Measurements from ENCODE around the gene PHF21B.

Gene PHF21B

DNA sequence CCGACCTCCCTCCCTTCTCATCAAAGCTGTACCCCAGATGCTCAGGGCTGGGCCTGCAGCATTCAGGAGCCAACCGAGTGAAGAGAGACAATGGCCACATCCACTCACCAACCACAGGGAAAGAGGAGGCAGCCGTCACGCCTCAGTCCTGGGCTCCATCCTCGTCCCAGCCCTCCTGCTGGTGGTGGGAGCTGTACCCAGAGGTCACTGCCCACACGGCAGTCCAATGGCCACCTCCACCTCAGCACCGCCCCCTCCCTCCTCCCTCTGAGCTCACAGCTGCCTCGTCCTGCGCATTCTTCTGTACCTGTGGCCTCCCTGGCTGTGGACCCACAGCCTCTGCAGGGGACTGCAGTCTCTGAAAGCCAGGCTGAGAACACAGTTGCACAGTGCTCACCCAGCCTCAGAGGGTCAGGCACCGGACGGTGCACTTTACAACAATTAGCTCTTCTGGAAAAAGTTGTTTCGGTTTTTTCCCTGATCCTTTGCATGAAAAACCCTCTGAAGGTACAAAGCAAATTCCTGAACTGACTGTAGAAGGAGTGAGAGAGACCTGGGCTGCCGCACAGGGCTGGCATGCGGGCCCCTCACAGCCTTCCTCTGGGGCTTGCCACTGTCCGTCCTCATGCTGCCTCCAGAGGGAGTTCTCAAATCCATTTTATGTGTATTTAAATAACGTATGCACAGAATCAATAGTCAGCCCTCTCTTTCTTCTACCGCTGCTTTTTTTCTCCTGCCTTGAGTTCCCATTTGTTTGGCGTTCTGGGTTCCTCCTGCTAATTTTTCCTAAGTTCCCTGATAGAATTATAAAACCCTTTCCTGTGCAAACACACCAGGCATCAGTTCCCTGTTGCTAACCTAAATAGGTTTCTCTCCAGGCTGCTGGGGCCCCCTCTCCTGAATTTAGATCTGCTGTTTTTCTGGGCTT lies 52.7 kb downstream of the PHF21B start:
- no peak for DNase-seq (ENCODE audit: low read depth)

DNA sequence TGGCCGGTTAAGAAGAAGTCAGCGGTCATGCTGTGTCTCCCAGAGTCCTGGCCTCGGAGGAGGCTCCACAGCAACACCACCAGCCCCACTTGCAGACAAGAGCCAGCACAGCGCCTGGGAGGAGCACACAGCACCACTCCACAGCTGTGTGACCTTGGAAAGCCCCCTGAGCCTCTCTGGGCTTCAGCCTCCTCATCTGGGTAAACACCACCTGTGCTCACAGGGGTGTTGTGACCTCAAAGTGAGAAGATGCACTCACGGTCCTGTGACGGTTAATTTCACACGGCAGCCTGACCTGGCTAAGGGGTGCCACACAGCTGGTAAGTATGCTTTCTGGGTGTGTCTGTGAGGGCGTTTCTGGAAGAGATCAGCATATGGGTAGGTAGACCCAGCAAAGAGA lies 54.7 kb downstream of the PHF21B start:
- no peak for DNase-seq (ENCODE audit: low read depth)

- DNase-seq (ENCODE audit: low read depth) = no peak
These were observed 55.7 kb downstream of the PHF21B start for GRCh38 chr22:44954149-44954548.

- no peak for DNase-seq (ENCODE audit: low read depth)
These were observed 56.7 kb downstream of the PHF21B start for GRCh38 chr22:44952863-44953746.

DNA sequence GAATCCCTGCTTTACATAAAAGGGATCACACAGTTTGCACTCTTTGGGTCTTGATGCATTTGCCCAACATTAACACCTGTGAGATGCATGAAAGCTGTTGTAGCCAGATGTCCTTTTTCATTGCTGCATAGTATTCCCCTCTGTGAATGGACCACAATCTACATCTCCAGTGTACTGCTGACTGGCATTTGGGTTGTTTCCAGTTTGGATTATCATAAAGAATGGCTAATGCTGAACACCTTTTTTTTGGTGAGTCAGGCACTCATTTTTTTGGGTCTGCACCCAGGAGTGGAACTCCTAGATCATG lies 58.3 kb downstream of the PHF21B start:
- no peak for DNase-seq (ENCODE audit: low read depth)

- no peak for DNase-seq (ENCODE audit: low read depth)
These were observed 58.8 kb downstream of the PHF21B start for GRCh38 chr22:44950806-44951509.

DNA sequence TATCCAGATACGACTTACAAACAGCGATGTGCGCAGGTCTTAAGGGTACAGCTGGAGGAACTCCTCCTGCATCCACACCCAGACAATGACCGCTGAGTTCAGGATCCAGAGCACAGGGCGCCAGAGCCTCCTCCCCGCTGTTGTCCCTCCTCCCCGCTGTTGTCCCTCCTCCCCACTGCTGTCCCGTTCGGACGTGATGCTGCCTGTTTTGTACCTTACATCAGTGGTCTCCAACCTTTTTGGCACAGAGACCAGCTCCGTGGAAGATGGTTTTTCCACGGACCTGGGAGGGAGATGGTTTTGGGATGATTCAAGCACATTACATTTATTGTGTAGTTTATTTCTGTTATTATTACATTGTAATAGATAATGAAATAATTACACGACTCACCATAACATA lies 62.0 kb downstream of the PHF21B start:
- DNase-seq (ENCODE audit: low read depth) = no peak

- DNase-seq (ENCODE audit: low read depth) = no peak
These were observed 62.8 kb downstream of the PHF21B start for GRCh38 chr22:44947049-44947448.

- no peak for DNase-seq (ENCODE audit: low read depth)
These were observed 64.8 kb downstream of the PHF21B start for GRCh38 chr22:44944883-44945601.

DNA sequence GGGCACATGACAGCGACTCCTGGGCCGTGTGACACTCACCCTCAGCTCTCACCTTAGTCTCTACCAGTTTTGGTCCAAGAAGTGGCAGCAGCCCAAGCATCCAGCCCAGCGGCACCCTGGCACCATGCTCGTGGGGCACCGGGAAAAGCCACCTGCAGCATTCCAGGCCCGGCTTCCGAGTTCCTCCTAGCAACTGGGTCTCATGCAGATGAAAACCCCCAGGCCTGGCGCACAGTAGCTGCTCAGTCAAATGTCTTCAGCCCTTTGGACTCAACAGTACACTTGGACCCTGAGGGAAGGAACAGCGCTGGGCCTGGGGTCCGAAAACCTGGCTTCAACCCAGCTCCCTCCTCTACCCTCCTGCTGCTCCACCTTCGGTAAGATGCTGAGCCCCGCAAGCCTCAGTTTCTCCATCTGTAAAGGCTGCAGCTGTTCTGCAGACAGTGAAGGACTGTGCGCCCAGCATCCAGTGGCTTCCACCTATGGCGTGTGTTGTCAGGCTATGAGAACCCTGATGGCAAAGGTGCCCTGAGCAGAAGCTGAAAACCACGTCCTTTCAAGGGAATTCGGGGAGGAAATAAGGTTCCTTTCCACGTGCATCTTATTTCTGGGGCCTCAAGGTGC lies 66.0 kb downstream of the PHF21B start:
- DNase-seq (ENCODE audit: low read depth) = no peak

- DNase-seq (ENCODE audit: low read depth) = no peak
These were observed 66.7 kb downstream of the PHF21B start for GRCh38 chr22:44942979-44943700.

DNA sequence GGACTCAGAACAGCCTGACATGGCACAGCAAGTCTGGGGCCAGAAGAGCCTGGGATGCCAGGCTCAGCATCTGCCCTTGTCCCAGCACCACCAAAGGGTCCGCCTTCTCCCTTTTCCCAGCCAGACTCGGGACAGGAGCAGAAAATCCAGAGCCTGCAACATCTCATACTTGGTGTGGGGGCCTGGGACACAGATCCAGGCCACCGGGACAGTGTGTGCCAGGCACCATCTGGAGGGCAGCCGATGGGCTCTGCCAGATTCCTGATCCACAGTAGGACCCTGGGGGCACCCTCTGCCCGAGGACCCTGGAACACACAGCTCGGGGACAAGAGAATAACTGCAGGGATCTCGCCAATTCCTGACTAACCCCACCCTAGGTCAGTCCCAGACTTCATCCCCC lies 67.7 kb downstream of the PHF21B start:
- no peak for DNase-seq (ENCODE audit: low read depth)

DNA sequence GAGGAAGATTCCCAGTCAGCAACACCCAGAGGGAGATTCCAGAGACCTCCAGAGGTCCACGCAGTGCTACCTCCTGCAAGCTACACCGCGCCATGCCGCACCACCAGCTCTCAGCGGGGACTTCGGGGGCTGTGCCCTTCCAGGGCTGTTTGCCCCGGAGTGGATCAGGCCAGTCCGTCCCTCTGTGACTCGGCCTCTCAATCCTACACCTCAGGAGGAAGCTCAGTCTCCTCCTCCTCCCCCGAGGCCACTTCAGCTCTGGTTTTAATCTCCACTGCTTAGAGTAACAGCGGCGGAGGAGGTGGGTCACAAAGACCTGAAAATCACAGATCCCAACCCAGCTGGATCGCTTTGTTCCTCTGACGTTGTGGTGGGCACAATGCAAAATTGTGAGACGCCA lies 68.6 kb downstream of the PHF21B start:
- no peak for DNase-seq (ENCODE audit: low read depth)

- DNase-seq (ENCODE audit: low read depth) = no peak
These were observed 69.7 kb downstream of the PHF21B start for GRCh38 chr22:44940130-44940529.

DNA sequence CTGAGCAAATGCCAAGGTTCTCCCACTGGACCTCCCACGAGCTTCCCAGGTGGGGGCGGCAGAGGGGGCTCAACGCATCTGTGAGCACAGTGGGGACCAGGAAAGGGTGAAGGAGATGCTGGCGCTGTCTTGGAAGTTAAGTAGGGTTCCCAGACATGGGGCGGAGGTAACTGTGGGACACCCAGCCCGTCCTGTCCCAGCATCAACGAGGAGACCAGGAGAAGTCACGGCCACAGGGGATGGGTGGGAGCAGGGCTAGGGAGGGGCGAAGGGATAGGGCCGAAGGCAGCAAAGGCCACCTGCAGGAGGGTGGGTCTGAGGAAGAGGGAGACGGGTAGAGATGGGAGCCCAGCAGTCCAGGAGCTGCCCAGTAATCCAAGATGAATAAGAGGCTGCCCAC lies 70.4 kb downstream of the PHF21B start:
- no peak for DNase-seq (ENCODE audit: low read depth)

DNA sequence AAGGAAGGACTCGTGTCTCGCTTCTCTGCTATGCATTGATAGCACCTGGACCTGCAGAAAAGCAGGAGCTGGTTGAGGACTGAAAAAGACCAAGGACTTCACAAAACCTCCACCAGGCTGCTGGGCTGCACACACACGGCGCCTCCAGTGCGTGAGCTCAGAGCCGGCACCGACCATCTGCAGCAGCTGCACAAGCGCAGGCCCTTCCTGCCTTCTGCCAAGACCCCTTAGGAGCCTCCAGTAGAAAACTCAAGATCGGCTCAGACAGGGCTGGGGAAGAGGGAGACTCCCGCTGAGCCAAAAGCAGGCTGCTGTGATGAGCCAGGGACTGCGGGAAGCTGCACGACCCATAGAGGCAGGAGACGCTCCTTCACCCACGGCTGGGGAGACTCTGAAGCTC lies 70.9 kb downstream of the PHF21B start:
- no peak for DNase-seq (ENCODE audit: low read depth)

GRCh38 chr22:44937216-44937615 lies 72.6 kb downstream of the PHF21B start:
- DNase-seq (ENCODE audit: low read depth) = no peak

- DNase-seq (ENCODE audit: low read depth) = no peak
These were observed 73.6 kb downstream of the PHF21B start for GRCh38 chr22:44936201-44936600.

DNA sequence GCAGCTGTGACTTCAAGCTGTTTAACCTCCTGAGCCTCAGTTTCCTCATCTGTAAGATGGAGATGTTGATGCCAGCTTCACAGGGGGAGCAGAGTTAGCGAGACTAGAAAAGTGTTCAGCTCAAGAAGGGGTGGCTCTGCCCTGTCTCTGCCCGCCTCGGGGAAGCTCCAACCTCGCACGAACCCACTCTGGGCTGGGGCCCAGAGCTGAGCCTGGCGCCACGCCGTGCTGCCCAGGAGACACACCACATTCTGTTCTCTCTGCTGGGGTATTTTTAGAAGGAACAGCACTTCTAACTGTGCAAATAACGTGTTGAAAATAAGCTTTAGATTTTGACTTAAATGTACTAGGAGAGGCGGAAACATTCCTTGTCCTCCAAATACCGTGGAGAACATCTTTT lies 74.1 kb downstream of the PHF21B start:
- no peak for DNase-seq (ENCODE audit: low read depth)

GRCh38 chr22:44934454-44934735 lies 75.4 kb downstream of the PHF21B start:
- no peak for DNase-seq (ENCODE audit: low read depth)

Data from stimulated activated CD8-positive, alpha-beta memory T cell treated with anti-CD3 and anti-CD28 coated beads, Interleukin-12 subunit alpha, Interleukin-12 subunit beta, amount 100 ng/mL, for 1 hour (primary cell).